Activated CD8-positive, alpha-beta T cell treated with anti-CD3 and anti-CD28 coated beads for 36 hours (primary cell): Measurements from ENCODE around the gene ATP2B1. TPM values are rescaled to one million over a fixed set of nuclear protein-coding genes. Genes with fewer than 3 reads are reported as not detected.

ENCODE experiments used
- ATAC-seq: fragments of 200-7000 bp; cut with Tn5 transposase; one replicate; pipeline ENCODE4 v1.10.0; 2021; ENCODE audit warnings: mild to moderate bottlenecking, moderate library complexity
- CTCF ChIA-PET: fragments of 350-600 bp; sonication (Branson Sonifier 250); formaldehyde crosslinking; loops from one replicate; lab custom pipeline; 2021; ENCODE audit warnings: antibody characterized with exemption; lab: Charles Lee
- POLR2A ChIA-PET: fragments of 350-600 bp; sonication (Branson Sonifier 250); formaldehyde crosslinking; loops from one replicate; lab custom pipeline; 2021; ENCODE audit warnings: antibody characterized with exemption; lab: Charles Lee
- DNase-seq: peaks from one replicate; pipeline ENCODE4 v3.0.0-alpha.2; 2020
- H3K27ac Mint-ChIP-seq: one replicate; pipeline ENCODE4 v1.8.0; 2021; ENCODE audit warnings: mild to moderate bottlenecking, mixed read lengths
- H3K27me3 Mint-ChIP-seq: one replicate; pipeline ENCODE4 v1.8.0; 2021; ENCODE audit warnings: mixed read lengths
- H3K36me3 Mint-ChIP-seq: one replicate; pipeline ENCODE4 v1.8.0; 2021; ENCODE audit warnings: low read depth, mixed read lengths
- H3K4me1 Mint-ChIP-seq: one replicate; pipeline ENCODE4 v1.8.0; 2021; ENCODE audit warnings: low read depth, mixed read lengths
- H3K4me3 Mint-ChIP-seq: one replicate; pipeline ENCODE4 v1.8.0; 2021; ENCODE audit warnings: mild to moderate bottlenecking, moderate library complexity, mixed read lengths
- H3K9me3 Mint-ChIP-seq: one replicate; pipeline ENCODE4 v1.8.0; 2021; ENCODE audit warnings: mixed read lengths
- intact Hi-C: fragments of 100-400 bp; cut with micrococcal nuclease; formaldehyde crosslinking; loops from one replicate; pipeline ENCODE4 v1.10.0; 2022
- total RNA-seq, 2 experiments: library from RNA; stranded (reverse); gene quantifications; one replicate each; pipeline ENCODE4 v1.2.3, GENCODE V29; 2021
- TF ChIP-seq, protein P1 (sequence below): fragments of 200-600 bp; IDR thresholded peaks from one replicate; pipeline ENCODE4 v1.8.0; 2022; ENCODE audit warnings: antibody characterized with exemption, mild to moderate bottlenecking

ATP2B1 gene
- total RNA-seq, 2 experiments from 2014 or later: 20.8 to 26.2 TPM

DNA sequence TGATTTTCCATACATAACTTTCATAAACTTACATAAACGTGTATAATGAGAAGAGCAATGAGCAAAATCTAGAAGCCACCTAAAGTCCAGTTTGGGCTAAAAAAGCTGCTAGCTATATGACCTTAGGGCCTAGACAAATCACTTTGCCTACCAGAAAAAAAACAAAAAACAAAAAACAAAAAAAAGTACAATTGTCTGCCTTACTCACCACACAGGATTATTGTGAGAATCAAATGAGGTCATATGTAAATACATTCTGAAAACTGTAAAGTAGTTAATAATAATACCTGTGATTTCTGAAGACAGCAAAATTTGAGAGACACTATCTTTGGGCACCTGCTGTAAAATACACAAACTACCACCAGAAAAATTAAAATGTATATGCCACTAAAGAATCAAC, 4.2 kb downstream of the ATP2B1 start:
- H3K27me3 Mint-ChIP-seq: no peaks in the 10 kb centered on the region
- TF ChIP-seq, protein P1, sequence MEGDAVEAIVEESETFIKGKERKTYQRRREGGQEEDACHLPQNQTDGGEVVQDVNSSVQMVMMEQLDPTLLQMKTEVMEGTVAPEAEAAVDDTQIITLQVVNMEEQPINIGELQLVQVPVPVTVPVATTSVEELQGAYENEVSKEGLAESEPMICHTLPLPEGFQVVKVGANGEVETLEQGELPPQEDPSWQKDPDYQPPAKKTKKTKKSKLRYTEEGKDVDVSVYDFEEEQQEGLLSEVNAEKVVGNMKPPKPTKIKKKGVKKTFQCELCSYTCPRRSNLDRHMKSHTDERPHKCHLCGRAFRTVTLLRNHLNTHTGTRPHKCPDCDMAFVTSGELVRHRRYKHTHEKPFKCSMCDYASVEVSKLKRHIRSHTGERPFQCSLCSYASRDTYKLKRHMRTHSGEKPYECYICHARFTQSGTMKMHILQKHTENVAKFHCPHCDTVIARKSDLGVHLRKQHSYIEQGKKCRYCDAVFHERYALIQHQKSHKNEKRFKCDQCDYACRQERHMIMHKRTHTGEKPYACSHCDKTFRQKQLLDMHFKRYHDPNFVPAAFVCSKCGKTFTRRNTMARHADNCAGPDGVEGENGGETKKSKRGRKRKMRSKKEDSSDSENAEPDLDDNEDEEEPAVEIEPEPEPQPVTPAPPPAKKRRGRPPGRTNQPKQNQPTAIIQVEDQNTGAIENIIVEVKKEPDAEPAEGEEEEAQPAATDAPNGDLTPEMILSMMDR: no peak
- H3K36me3 Mint-ChIP-seq: no peaks in the 10 kb centered on the region
- ChIA-PET POLR2A (no interaction called here), CTCF (interaction anchor here (0.6 to 1.2 kb wide), 2 partner anchors 41 to 142 kb away, joined by 3 read pairs; no protein-coding TSS in a partner anchor)
- no peak overlapping the region for H3K4me3 Mint-ChIP-seq
- peaks cover 60% of the 10 kb centered on the region for H3K4me1 Mint-ChIP-seq
- ATAC-seq (no peak), DNase-seq (no peak)
- intact Hi-C loops: no loop called here
- no peaks in the 10 kb centered on the region for H3K9me3 Mint-ChIP-seq
- H3K27ac Mint-ChIP-seq: no peak overlapping the region

DNA sequence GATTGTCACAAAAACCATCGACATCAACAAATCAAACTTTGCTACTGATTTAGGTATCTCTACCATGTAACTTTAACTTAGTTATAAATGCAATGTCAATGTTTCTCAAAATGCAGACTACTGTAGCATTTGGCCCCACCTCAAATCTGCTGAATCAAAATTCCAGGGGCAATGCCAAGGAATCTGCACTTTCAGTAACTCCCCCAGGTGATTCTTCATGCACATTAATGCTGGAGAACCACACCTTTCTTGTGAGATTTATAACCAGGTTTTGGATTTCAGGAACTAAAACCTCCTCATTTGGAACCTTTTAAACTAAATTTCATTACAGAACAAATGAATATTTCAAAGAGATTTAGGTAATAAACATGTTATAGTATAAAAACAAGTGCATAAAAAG, 4.9 kb downstream of the ATP2B1 start:
- TF ChIP-seq, protein P1: no peak
- Mint-ChIP-seq H3K4me1 (peaks cover 61% of the 10 kb centered on the region), H3K9me3 (no peaks in the 10 kb centered on the region), H3K36me3 (no peaks in the 10 kb centered on the region), H3K27me3 (no peaks in the 10 kb centered on the region), H3K27ac (no peak overlapping the region), H3K4me3 (no peak overlapping the region)
- no peak for ATAC-seq
- POLR2A ChIA-PET: no interaction called here
- CTCF ChIA-PET: interaction anchor here (0.6 to 1.2 kb wide), 2 partner anchors 40 to 141 kb away, joined by 3 read pairs; no protein-coding TSS in a partner anchor
- intact Hi-C loops: no loop called here
- no peak for DNase-seq

DNA sequence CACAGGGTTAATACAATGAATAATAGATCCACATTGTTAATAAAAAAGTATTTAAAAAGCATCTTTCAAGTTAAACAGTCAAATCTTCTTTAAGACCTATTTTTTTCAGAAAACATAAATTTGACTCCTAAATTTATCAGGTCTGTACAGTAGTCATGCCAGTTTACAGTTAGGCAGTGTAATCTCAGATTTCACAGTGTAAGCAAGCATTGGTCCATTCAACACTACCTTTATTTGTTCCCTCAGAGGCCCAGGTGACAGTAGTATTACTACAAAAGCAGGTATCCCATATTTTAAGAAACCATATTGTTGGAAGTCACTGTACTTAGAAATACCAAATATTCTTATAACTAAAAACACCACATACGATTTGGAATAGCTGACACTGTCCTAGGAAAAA, 6.1 kb downstream of the ATP2B1 start:
- TF ChIP-seq, protein P1: no peak
- no peak for DNase-seq
- no peak overlapping the region for H3K4me3 Mint-ChIP-seq
- no peak for ATAC-seq
- H3K9me3 Mint-ChIP-seq: no peaks in the 10 kb centered on the region
- intact Hi-C loops: no loop called here
- CTCF ChIA-PET: interaction anchor here (0.7 kb wide), 1 partner anchor 21 kb away, joined by 3 read pairs; no protein-coding TSS in a partner anchor
- peaks cover 5% of the 10 kb centered on the region for H3K36me3 Mint-ChIP-seq
- POLR2A ChIA-PET: no interaction called here
- peaks cover 69% of the 10 kb centered on the region for H3K4me1 Mint-ChIP-seq
- H3K27ac Mint-ChIP-seq: no peak overlapping the region
- no peaks in the 10 kb centered on the region for H3K27me3 Mint-ChIP-seq

DNA sequence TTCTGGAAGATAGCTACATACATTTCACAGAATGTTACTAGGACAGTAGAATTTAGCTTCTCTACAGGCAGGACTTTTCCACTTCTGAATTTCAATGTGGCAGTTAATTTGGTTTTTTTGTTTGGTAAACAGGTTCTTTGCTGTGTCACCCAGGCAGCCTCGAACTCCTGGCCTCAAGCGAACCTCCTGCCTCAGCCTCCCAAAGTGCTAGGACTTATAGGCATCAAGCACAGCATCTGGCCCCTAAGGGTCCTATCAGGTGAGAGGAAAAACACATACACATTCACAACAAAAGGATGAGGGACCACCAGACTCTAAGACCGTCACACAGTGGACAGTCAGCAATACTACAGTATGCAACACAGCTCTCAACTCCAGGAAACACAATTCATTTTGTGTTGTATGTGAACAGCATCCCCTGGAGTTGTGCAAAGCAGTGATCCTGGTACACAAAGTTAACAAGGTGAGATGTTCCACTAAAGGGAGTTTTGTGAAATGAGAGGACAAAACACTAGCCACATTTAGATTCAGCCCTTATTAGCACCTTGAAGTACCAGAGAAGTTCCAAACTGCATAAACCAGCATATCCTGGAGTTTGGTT, 6.9 kb downstream of the ATP2B1 start:
- no peak overlapping the region for H3K4me3 Mint-ChIP-seq
- H3K4me1 Mint-ChIP-seq: peaks cover 72% of the 10 kb centered on the region
- H3K27ac Mint-ChIP-seq: no peak overlapping the region
- TF ChIP-seq, protein P1: no peak
- ChIA-PET CTCF (interaction anchor here (0.9 to 1.3 kb wide), 3 partner anchors 10 to 87 kb away, joined by 3 to 5 read pairs (median 3); no protein-coding TSS in a partner anchor), POLR2A (no interaction called here)
- ATAC-seq (no peak), DNase-seq (peak; percentile 7)
- intact Hi-C loops: no loop called here
- H3K36me3 Mint-ChIP-seq: peaks cover 5% of the 10 kb centered on the region
- H3K27me3 Mint-ChIP-seq: no peaks in the 10 kb centered on the region
- no peaks in the 10 kb centered on the region for H3K9me3 Mint-ChIP-seq

DNA sequence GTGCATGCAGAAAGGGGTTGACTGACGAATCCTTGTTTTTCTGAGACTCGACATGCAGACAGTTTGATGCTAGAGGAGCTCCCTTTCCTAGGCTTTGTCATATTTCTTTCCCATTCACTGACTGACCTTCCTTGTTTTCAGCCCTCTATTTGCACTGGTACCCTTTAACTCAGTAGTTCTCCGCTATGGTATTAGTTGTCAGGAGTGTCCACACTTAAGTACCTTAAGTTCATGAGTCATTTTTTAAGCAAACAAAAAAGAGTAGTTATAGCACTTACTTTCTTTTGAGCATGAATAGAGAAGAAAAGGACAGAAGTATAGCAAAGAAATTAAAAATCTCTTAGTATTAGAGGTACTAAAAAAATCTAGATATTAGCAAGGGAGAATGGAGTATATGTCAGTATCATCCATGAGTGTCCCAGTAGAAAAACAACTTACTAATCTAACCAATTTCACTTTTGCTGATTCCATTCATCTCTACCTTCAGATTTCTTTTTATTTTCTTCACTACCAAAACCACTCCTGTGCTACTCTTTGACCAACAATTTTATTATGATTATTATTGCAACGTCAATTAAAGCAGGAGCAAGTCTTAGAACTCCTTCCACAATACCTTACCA, 8.3 kb downstream of the ATP2B1 start:
- H3K4me1 Mint-ChIP-seq: peaks cover 68% of the 10 kb centered on the region
- ATAC-seq: no peak

More for the DNA sequence above, 8.3 kb downstream of the ATP2B1 start:
- H3K27me3 Mint-ChIP-seq: no peaks in the 10 kb centered on the region
- TF ChIP-seq, protein P1: no peak
- ChIA-PET CTCF (interaction anchor here (0.8 to 1.3 kb wide), 2 partner anchors 8 to 155 kb away, joined by 3 read pairs; no protein-coding TSS in a partner anchor), POLR2A (interaction anchor here (0.9 to 2.9 kb wide), 2 partner anchors 9 to 16 kb away, joined by 3 to 11 read pairs; partner anchors contain the start of gene ATP2B1)
- H3K9me3 Mint-ChIP-seq: no peaks in the 10 kb centered on the region
- H3K27ac Mint-ChIP-seq: no peak overlapping the region
- no peak for DNase-seq
- H3K36me3 Mint-ChIP-seq: peaks cover 5% of the 10 kb centered on the region
- intact Hi-C loops: no loop called here
- H3K4me3 Mint-ChIP-seq: no peak overlapping the region
